GM19328 (cell line): ENCODE data around the gene PRKCQ.

Experiments
- ATAC-seq: cut with Tn5 transposase; IDR thresholded peaks from one replicate; pipeline ENCODE4 v1.9.1; 2021; ENCODE audit warnings: mild to moderate bottlenecking, moderate library complexity; ENCODE audit not compliant: unreplicated experiment

PRKCQ gene

GRCh38 chr10:6410830-6411229, 169.2 kb downstream of the PRKCQ start:
- no peak for ATAC-seq

GRCh38 chr10:6409971-6410643, 170.0 kb downstream of the PRKCQ start:
- ATAC-seq = no peak

DNA sequence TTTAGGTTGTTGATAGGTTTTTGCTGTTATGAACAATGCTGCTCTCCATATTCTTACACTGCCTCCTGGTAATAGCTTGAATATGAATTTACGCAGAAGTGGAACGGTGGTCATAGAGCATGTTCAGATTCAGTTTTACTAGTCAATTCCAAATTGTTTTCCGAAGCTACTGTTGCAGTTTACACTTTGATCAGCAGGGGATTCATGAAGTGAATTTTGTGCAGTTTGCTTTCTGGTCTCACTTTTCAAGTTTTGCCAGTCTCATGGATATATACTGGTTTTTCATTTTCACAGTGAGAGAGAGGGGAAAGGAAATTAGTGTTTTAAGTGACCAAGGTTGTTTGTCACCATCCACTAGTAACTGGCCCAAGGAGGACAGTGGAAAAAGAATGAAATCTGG, 171.3 kb downstream of the PRKCQ start:
- ATAC-seq = no peak

DNA sequence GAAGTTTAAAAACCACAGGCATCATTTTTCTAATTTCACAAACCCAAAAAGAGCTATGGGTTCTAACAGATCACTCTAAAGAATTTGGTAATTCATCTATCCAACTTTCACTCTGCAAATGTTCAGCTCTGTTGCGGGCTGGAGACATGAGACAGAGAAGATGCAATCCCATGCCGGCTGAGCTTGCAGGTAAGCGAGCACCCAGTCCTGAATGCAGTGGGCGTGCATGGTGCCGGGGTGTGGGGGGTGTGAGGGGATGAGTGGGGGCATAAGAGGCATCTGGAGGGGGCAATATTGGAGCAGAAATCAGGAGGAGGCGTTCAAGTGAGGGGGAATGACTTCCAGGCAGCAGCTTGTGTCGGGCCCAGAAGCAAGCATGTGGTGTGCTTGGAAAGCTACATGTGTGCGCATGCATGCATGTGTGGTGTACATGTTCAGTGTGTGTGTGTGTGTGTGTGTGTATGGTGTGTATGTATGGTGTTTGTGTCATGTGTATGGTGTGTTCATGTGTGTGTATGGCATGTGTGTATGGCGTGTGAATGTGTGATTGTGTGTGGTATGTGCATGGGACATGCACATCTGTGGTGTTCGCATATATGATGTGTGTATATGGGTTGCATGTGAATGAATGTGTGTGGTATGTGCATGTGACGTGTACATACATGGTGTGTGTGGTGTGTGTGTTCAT, 172.9 kb downstream of the PRKCQ start:
- no peak for ATAC-seq

DNA sequence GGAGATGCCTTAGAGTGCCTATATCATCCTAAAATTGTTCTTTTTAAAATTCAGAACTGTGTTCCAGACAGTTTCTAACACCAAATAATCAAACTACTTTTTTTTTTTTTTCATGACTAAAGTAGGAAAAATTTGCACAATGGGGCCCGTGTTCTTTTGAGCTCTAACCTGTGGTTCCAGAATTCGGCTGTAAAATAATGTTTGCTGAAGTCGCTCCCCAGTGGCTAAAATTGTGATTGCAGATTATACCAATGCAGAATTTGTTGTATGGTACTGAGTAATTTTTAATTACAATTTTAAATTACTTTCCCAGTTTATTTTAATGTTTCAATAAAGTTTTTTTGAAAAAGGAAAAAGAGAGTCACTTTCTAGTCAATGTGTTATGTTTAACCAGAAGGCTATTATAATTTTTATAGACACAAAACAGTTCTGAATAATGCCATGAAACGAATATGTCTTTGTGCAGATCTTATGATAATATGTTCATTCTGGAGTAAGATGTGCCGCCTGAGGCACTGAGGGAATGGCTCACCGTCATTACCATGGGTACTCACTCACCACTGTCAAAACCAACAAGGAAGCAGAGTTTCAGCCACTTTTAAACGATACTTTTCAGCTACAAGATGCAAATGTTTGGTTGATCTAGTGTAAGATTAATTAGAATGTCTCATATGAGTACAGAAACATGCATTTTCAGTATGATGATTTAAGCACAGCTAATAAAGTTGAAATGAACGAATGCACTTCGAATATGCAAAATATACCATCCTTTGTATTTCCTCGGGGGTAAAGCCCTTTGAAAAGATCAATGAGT, 173.6 kb downstream of the PRKCQ start:
- ATAC-seq = no peak

DNA sequence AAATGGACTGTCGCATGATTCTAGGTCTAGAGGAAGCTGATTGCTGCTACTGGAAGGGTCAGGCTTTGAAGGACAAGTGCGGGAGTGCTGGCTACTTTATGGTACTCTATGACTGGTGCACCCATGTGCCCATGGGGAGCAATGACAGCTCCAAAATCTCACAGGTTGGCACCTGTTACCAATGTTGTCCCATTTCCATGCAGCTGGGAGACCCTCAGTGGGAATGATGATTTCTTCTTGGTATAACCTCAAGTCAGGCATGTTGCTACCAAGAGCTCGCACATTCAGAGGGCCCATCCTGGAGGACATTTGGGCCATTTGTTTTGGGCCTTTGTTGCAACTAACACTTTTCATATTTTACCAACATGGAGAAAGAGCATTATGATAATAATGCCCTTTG, 174.4 kb downstream of the PRKCQ start:
- no peak for ATAC-seq

- ATAC-seq = no peak
These were observed 175.7 kb downstream of the PRKCQ start for GRCh38 chr10:6404127-6405072.

DNA sequence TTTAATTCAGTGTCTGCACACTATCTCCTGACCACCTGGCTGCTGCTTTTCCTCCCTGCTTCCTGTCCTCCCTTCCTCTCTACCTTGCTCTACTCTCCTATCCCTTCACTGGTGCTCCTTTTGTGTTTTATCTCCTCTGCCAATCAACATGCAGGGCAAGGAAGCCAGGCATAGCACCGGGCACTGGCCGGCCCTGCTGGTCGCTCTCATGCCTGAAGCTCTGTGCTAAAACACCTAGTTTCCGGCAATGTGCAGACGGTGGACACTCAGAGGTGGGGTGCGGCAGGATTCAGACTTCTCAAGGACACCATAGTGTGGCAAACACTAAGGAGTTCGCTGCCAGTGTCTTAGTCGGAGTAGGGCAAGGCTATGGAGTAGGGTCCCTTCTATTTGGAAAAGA, 177.1 kb downstream of the PRKCQ start:
- no peak for ATAC-seq

DNA sequence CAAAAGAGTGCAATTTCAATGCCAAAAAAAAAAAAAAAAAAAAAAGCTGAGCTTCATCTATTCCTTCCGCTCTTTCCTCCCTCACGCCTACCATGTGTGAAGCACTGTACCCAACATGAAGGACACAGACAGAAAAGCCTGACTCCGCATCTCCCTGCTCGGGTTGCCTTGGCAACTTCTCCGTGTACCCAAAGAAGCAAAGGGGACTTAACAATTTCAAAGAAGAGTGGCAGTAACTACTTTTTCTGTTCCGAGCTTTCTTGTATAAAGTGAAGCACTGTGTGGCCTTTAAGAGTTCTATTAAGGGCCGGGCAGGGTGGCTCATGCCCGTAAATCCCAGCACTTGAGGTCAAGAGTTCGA, 177.7 kb downstream of the PRKCQ start:
- ATAC-seq = no peak

GRCh38 chr10:6401558-6402348, 178.3 kb downstream of the PRKCQ start:
- ATAC-seq = no peak

DNA sequence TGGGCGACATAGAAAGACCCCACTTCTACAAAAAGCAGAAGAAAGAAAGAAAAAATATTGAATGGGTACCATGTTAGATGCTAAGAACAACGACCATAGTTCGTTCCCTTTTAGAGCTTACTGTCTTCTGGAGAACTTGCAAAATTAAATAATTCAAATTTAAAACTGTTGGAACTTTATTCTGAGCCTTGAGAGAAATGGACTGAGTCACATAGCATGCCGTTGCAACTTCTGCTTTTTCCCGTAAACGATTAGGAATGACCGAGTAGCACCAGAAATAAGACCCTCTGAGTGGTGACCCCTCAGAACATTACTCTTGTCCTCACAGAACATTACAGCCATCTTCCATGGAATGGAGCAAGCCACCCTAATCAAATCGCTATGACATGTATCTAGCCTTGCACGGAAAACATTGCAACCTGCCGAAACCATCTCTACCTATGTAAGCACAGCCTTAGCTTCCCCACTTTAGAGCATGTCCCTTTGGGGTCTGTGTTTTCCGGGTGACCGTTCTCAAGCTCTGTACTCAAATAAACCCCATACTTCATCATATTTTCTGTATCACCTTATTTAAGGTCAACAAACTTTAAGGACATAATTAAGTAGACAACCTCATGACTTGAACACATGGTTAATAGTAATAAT, 179.1 kb downstream of the PRKCQ start:
- ATAC-seq = no peak

- no peak for ATAC-seq
These were observed 179.7 kb downstream of the PRKCQ start for GRCh38 chr10:6400331-6400730.

DNA sequence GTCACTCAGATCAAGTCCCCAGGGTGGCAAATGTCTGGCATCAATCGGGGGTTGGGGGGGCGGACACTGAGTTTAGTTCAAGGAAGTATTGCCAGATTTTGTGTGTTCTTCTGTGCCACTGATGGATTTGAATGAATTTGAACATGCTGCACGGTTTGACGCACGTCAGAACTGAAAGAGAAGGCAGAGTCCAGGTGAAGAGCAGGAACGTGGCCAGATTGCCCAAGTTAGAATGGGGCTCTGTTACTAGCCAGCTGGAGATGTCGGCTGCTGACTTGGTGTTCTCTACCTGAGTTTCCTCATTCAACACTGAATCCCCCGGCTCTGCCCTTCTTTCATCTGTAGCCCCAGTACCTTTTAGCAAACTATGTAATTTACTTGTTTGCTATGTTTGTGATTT, 180.2 kb downstream of the PRKCQ start:
- no peak for ATAC-seq

- no peak for ATAC-seq
These were observed 180.8 kb downstream of the PRKCQ start for GRCh38 chr10:6399231-6399741.

DNA sequence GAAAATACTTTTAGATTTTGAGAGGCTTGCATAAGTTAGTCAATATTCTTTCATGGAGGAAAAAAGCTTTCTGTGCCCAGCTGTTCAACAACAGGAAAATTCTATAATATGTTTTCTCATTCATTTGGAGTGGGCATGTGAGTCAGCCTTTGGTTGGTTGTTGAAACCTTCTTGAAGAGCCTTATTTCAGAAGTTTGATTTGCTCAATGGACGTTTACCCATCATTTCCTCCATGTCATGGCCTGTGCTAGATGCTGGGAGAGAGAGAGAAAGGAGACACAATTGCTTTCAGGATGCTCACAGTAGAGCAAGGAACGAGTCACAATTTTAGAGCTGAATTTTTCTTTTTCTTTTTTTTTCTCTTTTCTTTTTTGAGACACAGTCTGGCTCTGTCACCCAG, 181.7 kb downstream of the PRKCQ start:
- ATAC-seq = no peak

DNA sequence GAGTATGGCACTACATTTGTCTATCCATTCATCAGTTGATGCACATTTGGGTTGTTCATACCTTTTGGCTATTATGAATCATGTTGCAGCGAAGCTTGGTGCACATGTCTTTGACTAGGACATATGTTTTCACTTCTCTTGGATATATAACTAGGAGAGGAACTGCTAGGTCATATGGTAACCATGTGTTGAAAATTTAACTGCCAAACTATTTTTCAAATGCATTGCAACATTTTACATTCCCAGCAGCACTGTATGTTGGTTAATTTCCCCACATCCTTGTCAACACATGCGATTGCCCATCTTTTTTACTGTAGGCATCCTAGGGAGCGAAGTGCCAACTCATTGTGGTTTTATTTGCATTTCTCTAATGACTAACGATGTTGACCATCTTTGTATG, 183.4 kb downstream of the PRKCQ start:
- ATAC-seq = no peak

DNA sequence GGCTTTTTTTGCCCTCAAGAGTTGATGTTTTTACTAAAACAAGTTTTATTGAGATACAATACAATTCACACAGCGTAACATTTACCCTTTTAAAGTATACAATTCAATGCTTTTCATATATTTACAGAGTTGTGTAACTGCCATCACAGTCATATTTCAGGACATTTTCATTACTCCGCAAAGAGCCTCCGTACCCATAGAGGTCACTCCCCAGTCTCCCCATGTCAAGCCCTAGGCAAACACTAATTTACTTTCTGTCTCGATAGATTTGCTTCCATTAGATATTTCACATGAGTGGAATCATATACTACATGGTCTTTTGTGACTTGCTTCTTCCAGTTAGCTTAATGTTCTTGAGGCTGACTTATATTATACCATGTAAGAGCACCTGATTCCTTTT, 183.8 kb downstream of the PRKCQ start:
- ATAC-seq = no peak

GRCh38 chr10:6395606-6396005, 184.5 kb downstream of the PRKCQ start:
- ATAC-seq = no peak

- ATAC-seq = no peak
These were observed 186.0 kb downstream of the PRKCQ start for GRCh38 chr10:6394084-6394483.
